SU-DHL-6 (cell line): ENCODE results near the gene TM4SF20.

ENCODE experiments used
- H2AFZ ChIP-seq: fragments of 200-600 bp; sonication (generic); 2 replicates; pipeline ENCODE4 v1.6.1; 2014; ENCODE audit warnings: low read depth, mild to moderate bottlenecking, moderate library complexity, mixed read lengths, antibody characterized with exemption, low read length; ENCODE audit not compliant: severe bottlenecking
- H3F3A ChIP-seq: fragments of 200-600 bp; shearing (Covaris generic); 2 replicates; pipeline ENCODE4 v1.6.0; 2016; ENCODE audit warnings: antibody characterized with exemption, mild to moderate bottlenecking; ENCODE audit not compliant: insufficient read depth
- H3K27ac ChIP-seq: fragments of 200-600 bp; sonication (generic); 2 replicates; pipeline ENCODE4 v1.5.1; 2016; ENCODE audit warnings: low read depth, mild to moderate bottlenecking, low read length, moderate library complexity, mixed read lengths
- H3K27me3 ChIP-seq: fragments of 200-600 bp; sonication (generic), shearing (Covaris generic); 2 replicates; pipeline ENCODE4 v1.6.0; 2014; ENCODE audit warnings: mild to moderate bottlenecking, low read length
- H3K36me3 ChIP-seq: fragments of 200-600 bp; sonication (generic); 2 replicates; pipeline ENCODE4 v1.6.1; 2014; ENCODE audit warnings: mild to moderate bottlenecking, low read length, mixed read lengths
- H3K4me2 ChIP-seq: fragments of 300-600, 200-600 bp; shearing (Covaris generic), sonication (generic); 2 replicates; pipeline ENCODE4 v1.6.0; 2014; ENCODE audit warnings: low read length, low read depth, mild to moderate bottlenecking; ENCODE audit not compliant: poor library complexity, severe bottlenecking
- H3K4me3 ChIP-seq: fragments of 200-600 bp; sonication (generic); 2 replicates; pipeline ENCODE4 v1.5.1; 2014; ENCODE audit warnings: antibody characterized with exemption, low read length, mild to moderate bottlenecking, mixed read lengths; ENCODE audit not compliant: insufficient read depth, poor library complexity, severe bottlenecking
- H3K79me2 ChIP-seq: fragments of 200-600 bp; sonication (generic); 2 replicates; pipeline ENCODE4 v1.6.1; 2014; ENCODE audit warnings: mild to moderate bottlenecking, low read length, moderate library complexity; ENCODE audit not compliant: insufficient read depth
- H3K9ac ChIP-seq: fragments of 200-600 bp; sonication (generic); 2 replicates; pipeline ENCODE4 v1.7.0; 2014; ENCODE audit warnings: mild to moderate bottlenecking, low read length
- H3K9me2 ChIP-seq: fragments of 200-600 bp; sonication (generic); replicated peaks from 2 replicates; pipeline ENCODE4 v1.6.1; 2014; ENCODE audit warnings: low read length; ENCODE audit not compliant: insufficient read depth
- H3K9me3 ChIP-seq: fragments of 200-600 bp; sonication (generic); 2 replicates; pipeline ENCODE4 v1.6.1; 2014; ENCODE audit warnings: low read length, mixed read lengths; ENCODE audit not compliant: insufficient read depth
- H4K20me1 ChIP-seq: fragments of 200-600 bp; sonication (generic); 2 replicates; pipeline ENCODE4 v1.6.1; 2014; ENCODE audit warnings: low read depth, mild to moderate bottlenecking, antibody characterized with exemption, low read length, moderate library complexity, mixed read lengths
- EZH2phosphoT487 ChIP-seq: fragments of 200-600 bp; sonication (generic), shearing (Covaris generic); conservative IDR thresholded peaks from 2 replicates; pipeline ENCODE4 v1.6.1; 2018; ENCODE audit warnings: mild to moderate bottlenecking, antibody characterized with exemption, low read length, moderate library complexity, mixed read lengths
- TF ChIP-seq, protein P1 (sequence below): fragments of 200-600 bp; sonication (generic); IDR thresholded peaks from one replicate; pipeline ENCODE4 v1.5.1; 2017; ENCODE audit warnings: antibody characterized with exemption, mild to moderate bottlenecking, low read length, moderate library complexity; ENCODE audit not compliant: insufficient read depth, poor library complexity, severe bottlenecking

TM4SF20 gene

DNA sequence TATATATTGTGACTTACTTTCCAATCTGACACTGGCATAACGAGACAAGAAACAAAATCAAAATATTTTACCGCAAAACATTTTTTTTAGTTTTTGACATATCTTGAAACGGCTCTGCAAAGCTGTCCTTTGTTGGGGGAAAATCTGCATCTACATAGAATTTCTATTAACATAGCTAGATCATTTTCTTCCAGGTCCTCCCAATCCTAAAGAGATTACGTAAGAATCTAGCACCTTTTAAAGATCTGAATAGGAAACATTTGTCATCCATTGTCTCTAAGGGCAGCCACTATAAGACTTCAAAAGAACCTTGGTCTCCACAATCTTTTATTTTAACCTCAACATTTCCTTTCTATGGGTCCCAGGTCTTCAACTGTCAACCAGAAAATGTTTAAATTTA lies 55.3 kb downstream of the TM4SF20 start:
- Histone ChIP-seq H3K9me2 (no peaks in the 10 kb centered on the region), H3K4me2 (peak overlapping the region; percentile 78), H3K4me3 (no peak overlapping the region), H3K9ac (no peak overlapping the region), H2AFZ (no peak overlapping the region), H4K20me1 (no peaks in the 10 kb centered on the region), H3K9me3 (no peaks in the 10 kb centered on the region), H3K27me3 (no peaks in the 10 kb centered on the region), H3K79me2 (peaks cover 37% of the 10 kb centered on the region), H3F3A (no peaks in the 10 kb centered on the region), H3K36me3 (no peaks in the 10 kb centered on the region), H3K27ac (no peak overlapping the region)
- no peak for TF ChIP-seq EZH2phosphoT487
- TF ChIP-seq, protein P1, sequence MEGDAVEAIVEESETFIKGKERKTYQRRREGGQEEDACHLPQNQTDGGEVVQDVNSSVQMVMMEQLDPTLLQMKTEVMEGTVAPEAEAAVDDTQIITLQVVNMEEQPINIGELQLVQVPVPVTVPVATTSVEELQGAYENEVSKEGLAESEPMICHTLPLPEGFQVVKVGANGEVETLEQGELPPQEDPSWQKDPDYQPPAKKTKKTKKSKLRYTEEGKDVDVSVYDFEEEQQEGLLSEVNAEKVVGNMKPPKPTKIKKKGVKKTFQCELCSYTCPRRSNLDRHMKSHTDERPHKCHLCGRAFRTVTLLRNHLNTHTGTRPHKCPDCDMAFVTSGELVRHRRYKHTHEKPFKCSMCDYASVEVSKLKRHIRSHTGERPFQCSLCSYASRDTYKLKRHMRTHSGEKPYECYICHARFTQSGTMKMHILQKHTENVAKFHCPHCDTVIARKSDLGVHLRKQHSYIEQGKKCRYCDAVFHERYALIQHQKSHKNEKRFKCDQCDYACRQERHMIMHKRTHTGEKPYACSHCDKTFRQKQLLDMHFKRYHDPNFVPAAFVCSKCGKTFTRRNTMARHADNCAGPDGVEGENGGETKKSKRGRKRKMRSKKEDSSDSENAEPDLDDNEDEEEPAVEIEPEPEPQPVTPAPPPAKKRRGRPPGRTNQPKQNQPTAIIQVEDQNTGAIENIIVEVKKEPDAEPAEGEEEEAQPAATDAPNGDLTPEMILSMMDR, result no peak

GRCh38 chr2:227322530-227323205 lies 56.4 kb downstream of the TM4SF20 start:
- Histone ChIP-seq H3F3A (no peaks in the 10 kb centered on the region), H3K4me3 (no peak overlapping the region), H3K9ac (no peak overlapping the region), H3K9me2 (no peaks in the 10 kb centered on the region), H3K27ac (no peak overlapping the region), H2AFZ (no peak overlapping the region), H3K27me3 (no peaks in the 10 kb centered on the region), H3K9me3 (no peaks in the 10 kb centered on the region), H3K79me2 (peaks cover 26% of the 10 kb centered on the region), H3K36me3 (no peaks in the 10 kb centered on the region), H4K20me1 (no peaks in the 10 kb centered on the region), H3K4me2 (no peak overlapping the region)
- TF ChIP-seq EZH2phosphoT487, result no peak
- TF ChIP-seq, protein P1, result no peak

- Histone ChIP-seq H3K9ac (no peak overlapping the region), H3F3A (no peaks in the 10 kb centered on the region), H3K4me3 (no peak overlapping the region), H3K9me3 (no peaks in the 10 kb centered on the region), H3K9me2 (no peaks in the 10 kb centered on the region), H4K20me1 (no peaks in the 10 kb centered on the region), H3K27me3 (no peaks in the 10 kb centered on the region), H3K4me2 (no peak overlapping the region), H3K36me3 (no peaks in the 10 kb centered on the region), H2AFZ (no peak overlapping the region), H3K27ac (no peak overlapping the region), H3K79me2 (peaks cover 4% of the 10 kb centered on the region)
- TF ChIP-seq, protein P1, result no peak
- TF ChIP-seq EZH2phosphoT487, result no peak
Observed at GRCh38 chr2:227320305-227321094, 58.6 kb downstream of the TM4SF20 start.
